22Rv1 (cell line): ENCODE data around the gene RSAD2.

ENCODE experiments used
- H3K27ac ChIP-seq: fragments of 450-650 bp; 2 replicates; pipeline ENCODE4 v1.5.1; 2017
- CTCF ChIP-seq: fragments of 450-650 bp; IDR thresholded peaks from 2 replicates; pipeline ENCODE4 v1.5.1; 2017; ENCODE audit warnings: mild to moderate bottlenecking
- ZFX ChIP-seq: fragments of 450-650 bp; IDR thresholded peaks from 2 replicates; pipeline ENCODE4 v1.6.1; 2017; ENCODE audit warnings: antibody characterized with exemption, borderline replicate concordance

The RSAD2 gene

DNA sequence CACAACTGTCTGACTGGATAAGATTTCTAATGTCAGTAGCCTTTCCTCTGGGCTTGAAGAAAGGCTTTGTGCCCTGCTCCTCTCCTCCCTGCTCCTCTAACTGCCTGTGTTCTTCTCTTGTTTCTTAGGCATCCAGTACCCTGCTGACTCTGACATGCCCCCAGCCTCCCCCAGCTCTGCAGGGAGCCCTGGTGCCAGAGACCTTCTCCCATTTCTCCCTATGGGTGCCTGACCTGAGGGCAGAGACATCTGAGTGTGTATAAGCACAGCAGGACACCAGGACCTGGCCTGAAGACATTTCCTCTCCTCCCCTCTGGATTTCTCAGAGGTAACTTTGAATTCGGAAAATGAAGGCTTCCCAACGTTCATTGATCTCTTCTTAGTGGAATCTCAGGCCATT, 63.2 kb downstream of the RSAD2 start:
- no peak for TF ChIP-seq CTCF
- TF ChIP-seq ZFX = no peak
- no peak overlapping the region for H3K27ac ChIP-seq

DNA sequence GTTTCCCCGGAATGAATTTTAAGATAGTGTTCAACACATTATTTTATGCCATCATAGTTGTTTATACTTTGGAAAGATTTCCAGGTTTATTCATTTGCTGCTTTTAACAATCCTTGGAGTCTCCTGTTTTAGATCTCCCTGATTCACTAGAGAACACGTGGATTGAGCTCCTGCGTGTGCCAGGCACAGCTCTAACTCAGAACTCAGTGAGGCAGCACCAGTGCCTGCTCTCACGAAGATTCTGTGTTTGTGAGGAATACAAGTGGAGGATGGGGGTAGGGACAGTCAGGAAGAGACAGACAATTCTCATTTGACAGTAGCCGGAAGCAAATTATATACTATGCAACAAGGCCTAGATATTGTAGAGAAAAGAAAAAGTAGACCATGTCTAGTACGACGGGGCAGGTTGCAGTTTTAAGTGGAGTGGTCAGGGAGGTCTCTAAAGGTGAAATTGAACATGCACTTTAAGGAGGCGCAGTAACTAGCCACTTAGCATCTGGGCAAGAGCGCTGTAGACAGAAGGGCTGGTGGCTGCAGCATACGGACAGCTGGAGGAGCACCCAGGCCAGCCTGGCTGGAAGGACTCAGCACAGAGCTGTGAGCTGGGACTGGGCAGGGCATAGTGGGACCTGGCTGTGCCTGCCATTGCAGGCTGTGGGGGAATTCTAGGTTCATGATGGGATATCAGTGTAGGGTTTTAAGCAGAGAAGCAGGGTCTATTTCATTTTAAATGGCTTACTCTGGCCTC, 63.9 kb downstream of the RSAD2 start:
- no peak for TF ChIP-seq CTCF
- no peak for TF ChIP-seq ZFX
- no peak overlapping the region for H3K27ac ChIP-seq

DNA sequence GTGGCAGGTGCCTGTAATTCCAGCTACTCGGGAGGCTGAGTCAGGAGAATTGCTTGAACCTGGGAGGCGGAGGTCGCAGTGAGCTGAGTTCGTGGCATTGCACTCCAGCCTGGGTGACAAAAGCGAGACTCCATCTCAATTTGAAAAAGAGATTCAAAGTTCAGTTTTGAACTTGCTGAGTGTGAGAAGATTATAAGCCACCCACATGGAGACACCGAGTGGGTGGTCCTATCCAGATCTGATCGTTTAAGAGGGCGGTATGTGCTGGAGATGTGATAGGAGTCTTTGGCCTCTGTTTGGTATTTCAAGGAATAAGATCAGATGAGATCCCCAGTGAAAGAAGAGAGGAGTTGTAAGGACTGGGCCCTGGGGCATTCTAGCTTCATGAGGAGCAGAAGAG, 65.3 kb downstream of the RSAD2 start:
- TF ChIP-seq ZFX (no peak), CTCF (no peak)
- H3K27ac ChIP-seq = no peak overlapping the region

GRCh38 chr2:6943523-6943922, 65.9 kb downstream of the RSAD2 start:
- no peak for TF ChIP-seq ZFX
- TF ChIP-seq CTCF = no peak
- no peak overlapping the region for H3K27ac ChIP-seq

DNA sequence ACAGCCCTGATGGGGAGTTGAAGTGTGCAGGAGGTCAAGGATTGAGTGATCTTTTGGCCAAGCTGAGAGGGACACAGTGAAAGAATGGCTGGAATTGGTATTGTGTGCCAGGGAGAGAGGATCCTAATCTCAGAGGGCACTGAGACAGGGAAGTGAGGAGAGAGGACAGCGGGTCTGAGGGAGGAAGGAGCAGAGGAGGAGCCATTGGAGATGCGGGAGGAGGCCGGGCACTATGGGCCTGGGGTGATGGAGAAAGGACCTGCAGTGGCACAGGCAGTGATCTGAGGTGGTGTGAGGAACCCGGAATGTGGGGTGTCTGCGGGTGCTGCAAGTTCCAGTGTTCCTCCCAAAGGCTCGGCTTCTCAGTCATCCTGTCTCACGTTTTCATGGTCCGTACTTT, 66.4 kb downstream of the RSAD2 start:
- H3K27ac ChIP-seq = no peak overlapping the region
- TF ChIP-seq CTCF (no peak), ZFX (no peak)

- H3K27ac ChIP-seq = no peak overlapping the region
- TF ChIP-seq ZFX = no peak
- TF ChIP-seq CTCF = no peak
These were observed 67.0 kb downstream of the RSAD2 start for GRCh38 chr2:6944555-6944954.

DNA sequence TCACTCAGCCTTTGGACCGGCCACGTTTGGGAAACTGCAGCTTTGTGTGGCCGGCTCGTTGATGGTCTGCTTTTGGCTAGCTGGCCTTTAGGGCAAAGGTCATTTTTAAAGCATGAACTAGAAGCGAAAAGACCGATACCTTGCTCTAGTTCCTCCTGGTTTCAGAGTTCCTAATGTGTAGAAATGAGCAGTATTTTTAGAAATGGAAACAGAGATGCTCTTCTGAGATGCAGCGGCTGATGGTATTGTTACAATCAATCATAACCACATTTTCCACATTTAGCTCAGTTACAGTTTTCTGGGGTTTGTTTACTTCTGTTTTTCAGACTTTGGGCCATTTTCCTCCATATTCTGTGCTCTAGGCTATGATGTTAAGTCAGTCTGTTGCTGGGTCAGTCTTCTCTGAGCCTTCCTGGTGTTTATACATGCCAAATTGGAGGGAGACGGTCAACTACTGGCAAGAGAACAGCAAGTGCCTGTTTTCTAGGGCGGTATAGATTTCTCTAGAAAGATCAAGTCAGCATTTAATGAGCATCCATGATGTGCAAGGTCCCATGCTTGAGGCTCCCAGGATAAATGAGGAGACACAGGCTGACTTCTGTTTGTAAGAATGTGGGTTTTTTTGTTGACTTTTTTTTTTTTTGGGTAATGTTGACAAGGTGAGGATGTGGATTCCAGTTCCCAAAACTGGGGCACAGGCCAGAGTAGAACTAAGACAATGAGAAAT, 67.7 kb downstream of the RSAD2 start:
- no peak overlapping the region for H3K27ac ChIP-seq
- no peak for TF ChIP-seq CTCF
- no peak for TF ChIP-seq ZFX
